HG02642 (cell line): Measurements from ENCODE around the gene OR5H1.

ENCODE experiments used
- ATAC-seq: cut with Tn5 transposase; IDR thresholded peaks from one replicate; pipeline ENCODE4 v1.9.1; 2021; ENCODE audit warnings: mild to moderate bottlenecking; ENCODE audit not compliant: unreplicated experiment, poor library complexity

The OR5H1 gene

GRCh38 chr3:98185180-98185579 lies 54.7 kb downstream of the OR5H1 start:
- no peak for ATAC-seq
